ENCODE data around the gene PPM1H.
"Not testable (repeated sequence)": the region's sequence is repeated elsewhere in the genome, so short reads cannot be mapped to it uniquely, and the experiment has no call there.

GRCh38 chr12:62879228-62879627 lies 55.7 kb downstream of the PPM1H start:
- TF ChIP-seq, protein P1, sequence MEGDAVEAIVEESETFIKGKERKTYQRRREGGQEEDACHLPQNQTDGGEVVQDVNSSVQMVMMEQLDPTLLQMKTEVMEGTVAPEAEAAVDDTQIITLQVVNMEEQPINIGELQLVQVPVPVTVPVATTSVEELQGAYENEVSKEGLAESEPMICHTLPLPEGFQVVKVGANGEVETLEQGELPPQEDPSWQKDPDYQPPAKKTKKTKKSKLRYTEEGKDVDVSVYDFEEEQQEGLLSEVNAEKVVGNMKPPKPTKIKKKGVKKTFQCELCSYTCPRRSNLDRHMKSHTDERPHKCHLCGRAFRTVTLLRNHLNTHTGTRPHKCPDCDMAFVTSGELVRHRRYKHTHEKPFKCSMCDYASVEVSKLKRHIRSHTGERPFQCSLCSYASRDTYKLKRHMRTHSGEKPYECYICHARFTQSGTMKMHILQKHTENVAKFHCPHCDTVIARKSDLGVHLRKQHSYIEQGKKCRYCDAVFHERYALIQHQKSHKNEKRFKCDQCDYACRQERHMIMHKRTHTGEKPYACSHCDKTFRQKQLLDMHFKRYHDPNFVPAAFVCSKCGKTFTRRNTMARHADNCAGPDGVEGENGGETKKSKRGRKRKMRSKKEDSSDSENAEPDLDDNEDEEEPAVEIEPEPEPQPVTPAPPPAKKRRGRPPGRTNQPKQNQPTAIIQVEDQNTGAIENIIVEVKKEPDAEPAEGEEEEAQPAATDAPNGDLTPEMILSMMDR (conservative IDR thresholded peaks at IDR 0.05; ENCODE audit: low read depth, low read length) = not testable (repeated sequence)
- TF ChIP-seq EZH2 (IDR thresholded peaks at IDR 0.05; ENCODE audit: borderline replicate concordance, low read depth, low read length, poor library complexity, severe bottlenecking) = not testable (repeated sequence)

Measured in A673 (cell line).